Right renal cortex interstitium (tissue), 3 donors: Measurements from ENCODE around the gene BIVM. TPM values are rescaled to one million over a fixed set of nuclear protein-coding genes. Genes with fewer than 3 reads are reported as not detected.

ENCODE experiments used
- DNase-seq, 3 donors: peaks; one replicate each; pipeline ENCODE4 v3.0.0-alpha.2; 2013; ENCODE audit warnings: low read depth in 3 of 3, low spot score in 2 of 3
- polyA plus RNA-seq, 3 donors: library from polyadenylated mRNA; unstranded; fragments of 120-200 nt; gene quantifications; one replicate each; pipeline ENCODE4 v1.2.1, GENCODE V29; 2013; ENCODE audit not compliant: insufficient read length in 3 of 3

The BIVM gene
- polyA plus RNA-seq, 3 donors, result 44.2 to 49.2 (median 47.5) TPM

DNA sequence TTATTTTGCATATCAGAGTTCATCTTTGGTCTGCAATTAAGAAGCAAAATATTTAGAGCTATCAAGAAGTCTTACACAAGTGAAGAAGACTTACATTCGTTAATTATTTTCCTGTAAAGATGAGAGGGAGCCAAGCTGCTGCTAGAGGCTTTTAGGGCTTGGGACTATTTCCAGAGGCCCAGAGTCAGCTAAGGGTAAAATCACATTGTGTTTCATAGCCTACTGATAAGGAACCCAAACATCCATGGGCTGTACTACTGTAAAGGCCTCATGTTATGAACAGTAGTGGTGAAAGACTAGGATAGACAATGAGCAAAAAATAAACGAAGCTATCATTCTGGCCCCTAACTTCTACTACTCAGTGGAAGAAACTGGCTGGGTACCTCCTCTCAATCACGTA is 14.4 kb upstream of the BIVM start:
- no peak for DNase-seq

DNA sequence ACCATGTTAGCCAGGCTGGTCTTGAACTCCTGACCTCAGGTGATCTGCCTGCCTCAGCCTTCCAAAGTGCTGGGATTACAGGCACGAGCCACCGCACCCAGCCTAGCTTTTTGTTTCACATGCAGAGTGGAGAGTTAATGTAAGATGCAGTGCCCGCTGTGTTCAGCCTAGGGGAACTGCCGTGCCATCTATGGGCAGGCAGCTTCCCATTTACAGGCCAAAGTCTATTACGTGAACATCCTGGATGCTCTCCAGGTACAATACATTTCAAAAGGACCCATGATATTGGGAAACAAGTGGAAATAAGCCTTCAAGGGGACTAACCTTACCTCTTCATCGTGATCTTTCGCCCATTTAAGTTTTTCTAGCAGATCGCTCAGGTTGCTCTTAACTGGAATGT is 10.2 kb upstream of the BIVM start:
- no peak for DNase-seq

DNA sequence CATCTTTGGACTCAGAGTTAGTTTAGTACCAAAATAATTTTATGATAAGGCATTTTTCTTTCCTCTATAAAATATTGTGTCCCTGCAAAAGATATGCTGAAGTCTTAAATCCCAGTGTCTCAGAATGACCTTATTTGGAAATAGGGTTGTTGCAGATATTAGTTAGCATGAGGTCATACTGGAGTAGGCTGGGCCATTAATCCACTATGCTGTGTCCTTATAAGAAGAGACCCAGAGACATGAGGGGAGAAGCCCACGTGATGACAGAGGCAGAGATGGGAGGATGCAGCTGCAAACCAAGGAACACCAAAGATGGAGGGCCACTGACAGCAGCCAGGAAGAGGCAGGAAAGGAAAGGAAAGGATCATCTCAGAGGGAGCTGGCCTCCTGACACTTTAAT is 6.5 kb upstream of the BIVM start:
- DNase-seq, result no peak

- DNase-seq, result no peak
Observed at GRCh38 chr13:102793611-102794355, 5.1 kb upstream of the BIVM start.

- peak in 2 of 3 donors; percentile 13 to 19 for DNase-seq
Observed at GRCh38 chr13:102799426-102800144, 666 bp downstream of the BIVM start.

DNA sequence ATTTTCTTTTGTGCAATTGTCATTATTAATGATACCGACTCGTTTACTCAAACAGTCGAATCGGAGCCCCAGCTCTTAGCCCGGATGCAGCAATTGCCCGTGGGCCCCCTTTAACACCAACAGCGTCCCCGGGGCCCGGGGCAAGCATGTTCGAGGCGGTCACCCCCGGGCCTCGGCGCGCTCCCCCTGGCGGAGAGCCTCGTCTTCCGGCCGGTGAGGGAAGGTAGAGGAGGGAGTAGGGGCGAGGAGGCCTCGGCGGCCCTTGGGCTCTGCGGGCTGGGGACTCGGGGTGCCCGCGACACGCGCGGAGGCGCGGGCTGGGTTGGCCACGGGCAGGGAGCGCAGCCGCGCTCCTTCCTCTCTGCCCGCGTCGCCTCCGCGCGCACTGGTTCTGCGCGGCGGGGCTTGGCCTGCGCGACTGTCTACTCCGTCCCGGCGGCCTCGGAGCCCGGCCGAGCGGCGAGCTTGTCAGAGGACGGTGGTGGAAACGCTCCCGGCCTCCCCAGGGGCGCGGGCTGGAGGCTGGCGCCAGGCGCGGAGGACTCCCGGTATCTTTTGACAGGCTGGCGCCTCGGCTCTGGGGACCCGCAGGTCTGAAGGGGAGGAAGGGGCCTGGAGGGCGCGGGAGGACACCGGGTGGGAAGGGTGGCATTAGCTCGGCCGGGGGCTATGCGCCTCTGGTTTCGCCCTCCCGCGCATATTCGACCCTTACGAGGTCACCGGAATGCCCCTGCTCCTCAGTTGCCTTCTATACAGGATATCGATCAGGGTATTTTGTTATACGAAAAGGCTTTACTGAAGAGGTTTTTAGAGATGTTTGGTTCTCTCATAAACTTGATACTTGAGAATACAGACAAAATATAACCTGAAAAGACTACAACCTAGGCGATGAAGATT is 1.5 kb downstream of the BIVM start:
- peak in 2 of 3 donors; percentile 66 for DNase-seq

- DNase-seq, result no peak
Observed at GRCh38 chr13:102805680-102806079, 6.8 kb downstream of the BIVM start.

DNA sequence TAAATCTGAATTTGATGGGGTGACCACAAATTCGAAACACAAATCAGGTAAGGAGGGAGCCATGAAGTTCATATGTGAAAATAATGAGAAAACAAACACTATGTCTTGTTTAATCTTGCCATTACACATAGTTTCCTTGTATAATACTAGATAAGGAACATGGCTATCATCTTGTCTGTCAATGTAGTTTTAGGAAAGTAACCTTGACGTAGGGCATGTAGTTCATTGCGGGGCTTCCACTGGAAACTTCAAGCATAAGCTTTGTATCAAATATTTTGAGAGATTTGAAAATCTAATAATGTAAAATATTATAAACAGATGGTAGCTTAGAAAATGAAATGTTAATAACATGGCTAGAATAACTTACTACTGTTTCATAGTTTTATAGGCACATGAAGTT is 8.8 kb downstream of the BIVM start:
- DNase-seq, result no peak

- no peak for DNase-seq
Observed at GRCh38 chr13:102812611-102813287, 13.8 kb downstream of the BIVM start.

- no peak for DNase-seq
Observed at GRCh38 chr13:102814025-102814607, 15.2 kb downstream of the BIVM start.

DNA sequence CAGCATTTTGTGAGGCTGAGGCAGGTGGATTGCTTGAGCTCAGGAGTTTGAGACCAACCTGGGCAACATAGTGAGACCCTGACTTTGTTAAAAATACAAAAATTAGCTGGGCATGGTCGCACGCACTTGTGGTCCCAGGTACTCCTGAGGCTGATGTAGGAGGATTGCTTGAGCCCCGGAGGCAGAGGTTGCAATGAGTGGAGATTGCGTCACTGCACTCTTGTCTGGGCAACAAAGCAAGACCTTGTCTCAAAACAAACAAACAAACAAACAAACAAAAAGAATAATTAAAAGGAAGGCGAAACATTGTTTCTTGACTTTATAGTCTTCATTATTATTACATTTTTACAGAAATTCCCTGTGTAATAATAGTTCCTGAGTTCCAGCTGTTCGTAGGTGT is 15.9 kb downstream of the BIVM start:
- DNase-seq, result no peak

- no peak for DNase-seq
Observed at GRCh38 chr13:102815788-102816187, 16.9 kb downstream of the BIVM start.

DNA sequence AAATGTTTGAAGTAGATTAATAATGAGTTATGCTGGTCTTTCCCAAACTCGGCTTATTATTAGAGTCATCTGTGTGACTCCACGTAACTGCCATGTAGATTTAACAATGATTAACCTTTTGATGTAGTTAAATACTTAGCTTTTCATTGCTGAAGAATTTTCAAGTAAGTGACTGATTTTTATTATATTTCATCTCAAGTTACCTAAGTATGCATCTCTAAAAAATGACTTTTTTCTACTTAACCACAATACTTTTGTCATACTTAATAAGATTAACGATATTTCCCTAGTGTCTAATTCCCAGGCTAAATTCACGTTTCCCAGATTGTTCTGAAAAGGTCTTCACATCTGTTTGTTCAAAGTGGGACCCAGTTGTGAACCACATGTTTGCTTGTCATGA is 17.8 kb downstream of the BIVM start:
- DNase-seq, result no peak

GRCh38 chr13:102817241-102817640 is 18.3 kb downstream of the BIVM start:
- DNase-seq, result no peak

GRCh38 chr13:102817907-102818306 is 19.0 kb downstream of the BIVM start:
- DNase-seq, result peak in 1 of 3 donors; percentile 30

GRCh38 chr13:102825400-102825799 is 26.5 kb downstream of the BIVM start:
- DNase-seq, result no peak

- no peak for DNase-seq
Observed at GRCh38 chr13:102825921-102826706, 27.2 kb downstream of the BIVM start.

- DNase-seq, result no peak
Observed at GRCh38 chr13:102830646-102831045, 31.7 kb downstream of the BIVM start.

DNA sequence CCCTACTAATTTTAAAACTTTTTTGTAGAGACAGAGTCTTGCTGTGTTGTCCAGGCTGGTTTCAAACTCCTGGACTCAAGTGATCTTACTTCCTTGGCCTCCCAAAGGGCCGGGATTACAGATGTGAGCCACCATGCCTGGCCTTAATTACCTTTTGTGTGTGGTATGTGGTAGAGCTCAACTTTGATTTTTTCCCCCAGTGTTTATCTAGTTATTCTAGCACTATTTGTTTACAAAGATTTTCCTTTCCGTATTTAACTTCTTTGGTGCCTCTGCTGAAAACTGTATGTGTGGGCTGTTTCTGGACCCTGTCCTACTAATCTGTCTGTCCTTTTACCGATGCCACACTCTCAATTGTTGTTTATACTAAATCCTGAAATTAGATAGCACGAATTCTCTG is 37.6 kb downstream of the BIVM start:
- DNase-seq, result no peak

DNA sequence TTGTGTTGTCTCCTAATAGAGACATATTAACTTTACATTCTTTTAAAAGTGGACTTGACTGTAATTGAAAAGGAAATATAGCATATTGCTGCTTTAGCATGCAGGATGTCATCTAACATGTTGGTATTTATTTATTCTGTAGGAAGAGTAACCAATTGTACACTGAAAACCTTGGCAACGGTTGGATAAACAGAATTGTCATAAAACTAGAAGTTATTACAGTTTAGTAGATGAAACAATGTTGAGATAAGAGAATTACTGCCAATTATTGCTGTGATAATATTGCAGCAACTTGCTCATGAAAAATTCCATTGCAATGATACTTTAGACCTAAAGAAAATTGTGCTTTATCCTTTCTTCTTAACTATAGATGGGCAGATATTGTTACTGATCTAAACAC is 39.4 kb downstream of the BIVM start:
- no peak for DNase-seq
